ENCODE measurements around the gene THADA.

THADA gene

GRCh38 chr2:43230351-43230885 lies 365.4 kb downstream of the THADA start:
- H3K27ac ChIP-seq (replicated peaks), result no peak overlapping the region
- TF ChIP-seq POLR2AphosphoS5 (IDR thresholded peaks at IDR 0.05; ENCODE audit: low read depth) (no peak), CTCF (IDR thresholded peaks at IDR 0.05; ENCODE audit: insufficient read depth, low read length) (no peak), REST (IDR thresholded peaks at IDR 0.05; ENCODE audit: insufficient replicate concordance, low read depth) (no peak), GABPA (IDR thresholded peaks at IDR 0.05; ENCODE audit: low read depth) (no peak), SPI1 (IDR thresholded peaks at IDR 0.05; ENCODE audit: borderline replicate concordance, low read depth) (no peak)
- no peak overlapping the region for H3K4me3 ChIP-seq (replicated peaks; ENCODE audit: insufficient read depth, low read length)
- DNase-seq (ENCODE audit: low read depth in 1 of 2, low spot score in 1 of 2), result no peak
- H3K27me3 ChIP-seq (ENCODE audit: insufficient read depth, poor library complexity, severe bottlenecking), result no peaks in the 10 kb centered on the region

GRCh38 chr2:43228756-43229659 lies 366.8 kb downstream of the THADA start:
- no peaks in the 10 kb centered on the region for H3K27me3 ChIP-seq (ENCODE audit: insufficient read depth, poor library complexity, severe bottlenecking)
- TF ChIP-seq CTCF (IDR thresholded peaks at IDR 0.05; ENCODE audit: insufficient read depth, low read length) (no peak), GABPA (IDR thresholded peaks at IDR 0.05; ENCODE audit: low read depth) (no peak), POLR2AphosphoS5 (IDR thresholded peaks at IDR 0.05; ENCODE audit: low read depth) (no peak)
- no peak for DNase-seq (ENCODE audit: low read depth in 1 of 2, low spot score in 1 of 2)
- peak overlapping the region; percentile 98 for H3K27ac ChIP-seq (replicated peaks)
- H3K4me3 ChIP-seq (replicated peaks; ENCODE audit: insufficient read depth, low read length), result no peak overlapping the region

GRCh38 chr2:43228321-43228751 lies 367.5 kb downstream of the THADA start:
- TF ChIP-seq POLR2AphosphoS5 (IDR thresholded peaks at IDR 0.05; ENCODE audit: low read depth), result no peak
- TF ChIP-seq SPI1 (IDR thresholded peaks at IDR 0.05; ENCODE audit: borderline replicate concordance, low read depth), result peak; percentile 49; the same call in 1 of the 2 replicates
- peak overlapping the region; percentile 98 for H3K27ac ChIP-seq (replicated peaks)
- peak overlapping the region; percentile 1 for H3K4me3 ChIP-seq (replicated peaks; ENCODE audit: insufficient read depth, low read length)
- no peak for DNase-seq (ENCODE audit: low read depth in 1 of 2, low spot score in 1 of 2)
- H3K27me3 ChIP-seq (ENCODE audit: insufficient read depth, poor library complexity, severe bottlenecking), result no peaks in the 10 kb centered on the region

- Histone ChIP-seq H3K27ac (replicated peaks) (peak overlapping the region; percentile 98), H3K27me3 (ENCODE audit: insufficient read depth, poor library complexity, severe bottlenecking) (no peaks in the 10 kb centered on the region), H3K4me3 (replicated peaks; ENCODE audit: insufficient read depth, low read length) (peak overlapping the region; percentile 41)
- TF ChIP-seq CTCF (IDR thresholded peaks at IDR 0.05; ENCODE audit: insufficient read depth, low read length) (no peak), GABPA (IDR thresholded peaks at IDR 0.05; ENCODE audit: low read depth) (no peak), SPI1 (IDR thresholded peaks at IDR 0.05; ENCODE audit: borderline replicate concordance, low read depth) (peak; percentile 14; the same call in 1 of the 2 replicates), POLR2AphosphoS5 (IDR thresholded peaks at IDR 0.05; ENCODE audit: low read depth) (0 out of 2 replicates have a peak, but pooled peaks have one; percentile 5)
- no peak for DNase-seq (ENCODE audit: low read depth in 1 of 2, low spot score in 1 of 2)
Measured at GRCh38 chr2:43227830-43228281, 368.0 kb downstream of the THADA start.

Measured in HL-60 (cell line).